Measurements from ENCODE around the gene RASD2.
"Not testable (repeated sequence)": the region's sequence is repeated elsewhere in the genome, so short reads cannot be mapped to it uniquely, and the experiment has no call there.

RASD2 gene

GRCh38 chr22:35514366-35514765 lies 26.3 kb upstream of the RASD2 start:
- DNase-seq (ENCODE audit: low spot score): no peak
- TF ChIP-seq CTCF (IDR thresholded peaks at IDR 0.05; ENCODE audit: extremely low read depth, missing control alignments): no peak

- not testable (repeated sequence) for DNase-seq (ENCODE audit: low spot score)
Measured at GRCh38 chr22:35515952-35516351, 24.7 kb upstream of the RASD2 start.

GRCh38 chr22:35516723-35517122 lies 23.9 kb upstream of the RASD2 start:
- TF ChIP-seq CTCF (IDR thresholded peaks at IDR 0.05; ENCODE audit: extremely low read depth, missing control alignments): peak; percentile 1
- DNase-seq (ENCODE audit: low spot score): no peak

- DNase-seq (ENCODE audit: low spot score): no peak
- TF ChIP-seq CTCF (IDR thresholded peaks at IDR 0.05; ENCODE audit: extremely low read depth, missing control alignments): no peak
Measured at GRCh38 chr22:35517207-35517606, 23.4 kb upstream of the RASD2 start.

GRCh38 chr22:35517769-35518530 lies 22.7 kb upstream of the RASD2 start:
- TF ChIP-seq CTCF (IDR thresholded peaks at IDR 0.05; ENCODE audit: extremely low read depth, missing control alignments): no peak
- no peak for DNase-seq (ENCODE audit: low spot score)

GRCh38 chr22:35518811-35519210 lies 21.8 kb upstream of the RASD2 start:
- no peak for DNase-seq (ENCODE audit: low spot score)
- TF ChIP-seq CTCF (IDR thresholded peaks at IDR 0.05; ENCODE audit: extremely low read depth, missing control alignments): no peak

GRCh38 chr22:35519306-35520000 lies 21.2 kb upstream of the RASD2 start:
- no peak for DNase-seq (ENCODE audit: low spot score)
- TF ChIP-seq CTCF (IDR thresholded peaks at IDR 0.05; ENCODE audit: extremely low read depth, missing control alignments): no peak

All from GM20000 (cell line).